Measurements from ENCODE around the gene GJC2. TPM values are rescaled to one million over a fixed set of nuclear protein-coding genes. Genes with fewer than 3 reads are reported as not detected.
A peak's percentile ranks its signal among the peaks of the same experiment; 100 is the strongest.

The GJC2 gene
- total and polyA plus RNA-seq, 4 donors: 1.5 to 6.7 (median 2.6) TPM

DNA sequence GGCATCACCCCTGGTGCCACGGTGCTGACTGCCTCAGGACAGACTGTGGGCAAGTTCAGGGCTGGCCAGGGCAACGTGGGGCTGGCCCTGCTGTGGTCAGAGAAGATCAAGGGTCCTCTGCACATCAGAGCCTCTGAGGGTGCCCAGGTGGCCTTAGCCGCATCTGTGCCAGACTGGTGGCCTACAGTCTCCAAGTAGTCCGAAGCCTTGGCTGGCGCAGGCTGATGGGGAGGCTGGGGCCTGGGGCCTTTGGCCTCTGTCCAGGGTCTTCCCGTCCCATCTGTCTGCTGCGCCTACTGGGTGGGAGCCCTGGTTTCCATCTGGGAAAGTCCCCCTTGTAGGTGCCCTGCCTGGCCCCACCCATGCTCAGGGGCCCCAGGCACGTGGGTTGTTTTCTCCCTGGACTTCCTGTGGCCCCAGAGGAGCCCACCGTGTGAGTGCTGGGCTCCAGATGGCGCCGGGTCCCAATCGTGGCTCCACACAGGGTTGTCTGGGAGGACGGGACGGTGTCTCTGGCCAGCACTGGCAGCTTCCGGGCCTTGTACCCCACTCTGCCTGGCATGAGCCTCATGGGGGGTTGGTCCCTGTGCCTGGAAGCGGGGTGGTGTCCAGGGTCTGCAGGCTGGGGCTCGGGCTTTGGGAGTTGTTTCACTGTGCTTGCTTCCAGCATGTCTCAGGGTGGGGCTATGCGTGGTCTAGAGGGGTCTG, 25.7 kb downstream of the GJC2 start:
- H3K9me3 ChIP-seq (ENCODE audit: control insufficient read depth in 4 of 4, insufficient read depth in 3 of 4, low read length in 3 of 4): no peaks in the 10 kb centered on the region
- DNase-seq (no peak), ATAC-seq (ENCODE audit: insufficient read depth, low FRiP score) (no peak)
- WGBS, 2 donors: 84% methylated on average over 16 to 18 of the region's 18 CpGs
- peaks cover 0 to 14% (median 0%) of the 10 kb centered on the region in 5 donors for H3K4me1 ChIP-seq (ENCODE audit: control insufficient read depth in 5 of 5, insufficient read depth in 5 of 5, low read length in 5 of 5)
- H3K4me3 ChIP-seq: no peak overlapping the region
- H3K36me3 ChIP-seq (ENCODE audit: control insufficient read depth in 4 of 4, insufficient read depth in 4 of 4, low read length in 4 of 4): peaks cover 0 to 16% (median 10%) of the 10 kb centered on the region in 4 donors
- H3K27me3 ChIP-seq (ENCODE audit: control insufficient read depth in 3 of 3, insufficient read depth in 3 of 3, low read length in 2 of 3): no peaks in the 10 kb centered on the region
- no peak for TF ChIP-seq CTCF (IDR thresholded peaks at IDR 0.05; ENCODE audit: control extremely low read depth, extremely low read depth)
- peak overlapping the region in 1 of 2 donors; percentile 68 for H3K27ac ChIP-seq (ENCODE audit: low read depth in 1 of 2, low read length in 1 of 2)
- H3K9ac ChIP-seq (ENCODE audit: insufficient read depth in 1 of 2, low read length in 2 of 2): no peak overlapping the region

GRCh38 chr1:228176024-228176395, 26.3 kb downstream of the GJC2 start:
- H3K27me3 ChIP-seq (ENCODE audit: control insufficient read depth in 3 of 3, insufficient read depth in 3 of 3, low read length in 2 of 3): no peaks in the 10 kb centered on the region
- WGBS, 2 donors: 86 to 94% methylated on average over 4 of the region's 4 CpGs
- peak overlapping the region in 1 of 2 donors; percentile 68 for H3K27ac ChIP-seq (ENCODE audit: low read depth in 1 of 2, low read length in 1 of 2)
- no peak overlapping the region for H3K4me3 ChIP-seq
- no peaks in the 10 kb centered on the region for H3K9me3 ChIP-seq (ENCODE audit: control insufficient read depth in 4 of 4, insufficient read depth in 3 of 4, low read length in 3 of 4)
- DNase-seq: no peak
- H3K4me1 ChIP-seq (ENCODE audit: control insufficient read depth in 5 of 5, insufficient read depth in 5 of 5, low read length in 5 of 5): peaks cover 0 to 14% (median 0%) of the 10 kb centered on the region in 5 donors
- no peak overlapping the region for H3K9ac ChIP-seq (ENCODE audit: insufficient read depth in 1 of 2, low read length in 2 of 2)
- TF ChIP-seq CTCF (IDR thresholded peaks at IDR 0.05; ENCODE audit: control extremely low read depth, extremely low read depth): no peak
- no peak for ATAC-seq (ENCODE audit: insufficient read depth, low FRiP score)
- peaks cover 0 to 16% (median 10%) of the 10 kb centered on the region in 4 donors for H3K36me3 ChIP-seq (ENCODE audit: control insufficient read depth in 4 of 4, insufficient read depth in 4 of 4, low read length in 4 of 4)

DNA sequence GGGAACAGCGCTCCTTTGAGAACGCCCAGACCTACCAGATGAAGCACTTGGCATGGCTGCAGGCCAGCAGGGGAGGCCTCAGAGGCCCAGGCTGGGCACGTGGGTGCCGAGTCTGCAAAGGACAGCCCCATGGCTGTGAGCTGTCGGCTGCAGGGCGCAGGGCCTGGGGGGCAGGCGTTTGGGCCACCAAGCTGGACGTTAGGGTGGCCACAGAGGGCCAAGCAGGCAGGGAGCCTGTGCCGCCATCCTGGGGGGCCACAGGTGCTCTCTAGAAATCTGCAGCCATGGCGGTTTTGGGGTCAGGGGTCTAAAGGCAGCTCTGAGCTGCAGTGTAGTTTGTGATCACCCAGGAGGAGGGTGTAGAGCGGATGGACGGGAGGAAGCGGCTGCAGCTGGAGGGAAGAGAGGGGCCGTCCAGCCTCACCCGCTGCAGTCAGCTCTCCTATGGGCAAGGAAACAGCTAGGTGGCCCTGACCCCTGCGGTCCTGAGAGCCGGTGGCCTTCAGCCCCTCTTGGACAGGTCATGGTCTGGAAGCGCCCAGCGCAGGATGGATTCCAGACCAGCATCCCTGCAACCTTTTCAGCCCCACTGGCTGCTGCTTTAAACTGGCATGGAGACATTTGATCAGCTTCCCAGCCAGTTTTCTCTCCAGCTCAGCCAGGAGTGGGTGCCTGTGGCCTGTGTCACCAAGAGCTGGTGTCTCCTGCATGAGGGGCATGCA, 26.9 kb downstream of the GJC2 start:
- H3K27ac ChIP-seq (ENCODE audit: low read depth in 1 of 2, low read length in 1 of 2): peak overlapping the region in 1 of 2 donors; percentile 68
- ATAC-seq (ENCODE audit: insufficient read depth, low FRiP score): no peak
- WGBS, 2 donors: 74 to 75% methylated on average over 19 of the region's 19 CpGs

More for the DNA sequence above, 26.9 kb downstream of the GJC2 start:
- H3K4me1 ChIP-seq (ENCODE audit: control insufficient read depth in 5 of 5, insufficient read depth in 5 of 5, low read length in 5 of 5): peaks cover 0 to 16% (median 0%) of the 10 kb centered on the region in 5 donors
- no peaks in the 10 kb centered on the region for H3K9me3 ChIP-seq (ENCODE audit: control insufficient read depth in 4 of 4, insufficient read depth in 3 of 4, low read length in 3 of 4)
- H3K36me3 ChIP-seq (ENCODE audit: control insufficient read depth in 4 of 4, insufficient read depth in 4 of 4, low read length in 4 of 4): peaks cover 0 to 16% (median 10%) of the 10 kb centered on the region in 4 donors
- no peak overlapping the region for H3K9ac ChIP-seq (ENCODE audit: insufficient read depth in 1 of 2, low read length in 2 of 2)
- DNase-seq: no peak
- no peak overlapping the region for H3K4me3 ChIP-seq
- TF ChIP-seq CTCF (IDR thresholded peaks at IDR 0.05; ENCODE audit: control extremely low read depth, extremely low read depth): no peak
- no peaks in the 10 kb centered on the region for H3K27me3 ChIP-seq (ENCODE audit: control insufficient read depth in 3 of 3, insufficient read depth in 3 of 3, low read length in 2 of 3)

Data from lung (tissue), 12 donors.